ENCODE data around the gene SETD3. TPM values are rescaled to one million over a fixed set of nuclear protein-coding genes. Genes with fewer than 3 reads are reported as not detected.

Gene SETD3
- total RNA-seq, 6 donors from 2014 or later: 59.7 to 99.2 (median 77.6) TPM

GRCh38 chr14:99380402-99380801 is 100.3 kb downstream of the SETD3 start:
- ATAC-seq (ENCODE audit: low FRiP score in 2 of 2): no peak
- DNase-seq: no peak

GRCh38 chr14:99378782-99379214 is 101.9 kb downstream of the SETD3 start:
- DNase-seq (peak; percentile 23 to 50), ATAC-seq (ENCODE audit: low FRiP score in 2 of 2) (peak in 1 of 2 donors; percentile 68)
- TF ChIP-seq POLR2AphosphoS5 (IDR thresholded peaks at IDR 0.05) (no peak), CTCF (IDR thresholded peaks at IDR 0.05) (no peak), EP300 (IDR thresholded peaks at IDR 0.05) (no peak), POLR2A (IDR thresholded peaks at IDR 0.05) (no peak)
- no peak overlapping the region for H3K27ac ChIP-seq
- no peaks in the 10 kb centered on the region for H3K4me1 ChIP-seq
- no peak overlapping the region for H3K4me3 ChIP-seq
- WGBS, 2 donors: 59 to 72% methylated on average over 8 to 9 of the region's 9 CpGs
- no peaks in the 10 kb centered on the region for H3K27me3 ChIP-seq
- H3K36me3 ChIP-seq: no peaks in the 10 kb centered on the region
- H3K9me3 ChIP-seq: no peaks in the 10 kb centered on the region

More at GRCh38 chr14:99380402-99380801, 100.3 kb downstream of the SETD3 start:
- Histone ChIP-seq H3K36me3 (no peaks in the 10 kb centered on the region), H3K9me3 (no peaks in the 10 kb centered on the region), H3K27ac (no peak overlapping the region), H3K4me1 (no peaks in the 10 kb centered on the region), H3K4me3 (no peak overlapping the region), H3K27me3 (no peaks in the 10 kb centered on the region)
- WGBS, 2 donors: 50 to 55% methylated on average over 5 of the region's 5 CpGs
- TF ChIP-seq POLR2A (IDR thresholded peaks at IDR 0.05) (no peak), POLR2AphosphoS5 (IDR thresholded peaks at IDR 0.05) (no peak), EP300 (IDR thresholded peaks at IDR 0.05) (no peak)

GRCh38 chr14:99377951-99378350 is 102.7 kb downstream of the SETD3 start:
- ATAC-seq (ENCODE audit: low FRiP score in 2 of 2) (no peak), DNase-seq (peak in 1 of 2 donors; percentile 6)

GRCh38 chr14:99374964-99375363 is 105.7 kb downstream of the SETD3 start:
- Histone ChIP-seq H3K27ac (no peak overlapping the region), H3K9me3 (no peaks in the 10 kb centered on the region), H3K36me3 (no peaks in the 10 kb centered on the region), H3K4me1 (no peaks in the 10 kb centered on the region), H3K4me3 (no peak overlapping the region), H3K27me3 (no peaks in the 10 kb centered on the region)
- ATAC-seq (ENCODE audit: low FRiP score in 2 of 2) (peak in 1 of 2 donors; percentile 56), DNase-seq (no peak)
- no peak for TF ChIP-seq POLR2AphosphoS5 (IDR thresholded peaks at IDR 0.05)
- TF ChIP-seq CTCF (IDR thresholded peaks at IDR 0.05): no peak
- TF ChIP-seq POLR2A (IDR thresholded peaks at IDR 0.05): no peak
- no peak for TF ChIP-seq EP300 (IDR thresholded peaks at IDR 0.05)
- 71 to 89% methylated on average over 8 to 11 of the region's 11 CpGs for WGBS, 2 donors

More at GRCh38 chr14:99377951-99378350, 102.7 kb downstream of the SETD3 start:
- no peak for TF ChIP-seq EP300 (IDR thresholded peaks at IDR 0.05)
- TF ChIP-seq POLR2AphosphoS5 (IDR thresholded peaks at IDR 0.05): no peak
- TF ChIP-seq POLR2A (IDR thresholded peaks at IDR 0.05): no peak
- no peaks in the 10 kb centered on the region for H3K27me3 ChIP-seq
- no peak overlapping the region for H3K27ac ChIP-seq
- no peak overlapping the region for H3K4me3 ChIP-seq
- no peaks in the 10 kb centered on the region for H3K9me3 ChIP-seq
- no peaks in the 10 kb centered on the region for H3K4me1 ChIP-seq
- WGBS, 2 donors: 88 to 89% methylated on average over 7 to 9 of the region's 9 CpGs
- H3K36me3 ChIP-seq: no peaks in the 10 kb centered on the region

- Histone ChIP-seq H3K36me3 (no peaks in the 10 kb centered on the region), H3K4me1 (no peaks in the 10 kb centered on the region), H3K27me3 (no peaks in the 10 kb centered on the region), H3K4me3 (no peak overlapping the region), H3K27ac (no peak overlapping the region), H3K9me3 (no peaks in the 10 kb centered on the region)
- DNase-seq (peak in 1 of 2 donors; percentile 50), ATAC-seq (ENCODE audit: low FRiP score in 2 of 2) (no peak)
- WGBS, 2 donors: 84 to 86% methylated on average over 8 to 14 of the region's 16 CpGs
- TF ChIP-seq POLR2A (IDR thresholded peaks at IDR 0.05): no peak
- no peak for TF ChIP-seq POLR2AphosphoS5 (IDR thresholded peaks at IDR 0.05)
- TF ChIP-seq EP300 (IDR thresholded peaks at IDR 0.05): no peak
- TF ChIP-seq CTCF (IDR thresholded peaks at IDR 0.05): no peak
Measured at GRCh38 chr14:99363616-99364290, 116.9 kb downstream of the SETD3 start.

Data from upper lobe of left lung (tissue), 6 donors.